ENCODE measurements around the gene VSNL1.

The VSNL1 gene

GRCh38 chr2:17587469-17587868, 47.0 kb downstream of the VSNL1 start:
- H3K9ac ChIP-seq (ENCODE audit: low read length), result no peak overlapping the region
- no peak overlapping the region for H3K14ac ChIP-seq (ENCODE audit: low read length in 2 of 2)
- H2BK120ac ChIP-seq (ENCODE audit: low read depth, low read length), result no peak overlapping the region
- H3K23ac ChIP-seq (ENCODE audit: low read length in 2 of 2), result no peak overlapping the region
- DNase-seq, result no peak
- H2AFZ ChIP-seq (ENCODE audit: low read depth, low read length), result no peak overlapping the region
- no peak overlapping the region for H2BK15ac ChIP-seq (ENCODE audit: low read depth, poor library complexity, severe bottlenecking)
- H4K8ac ChIP-seq (ENCODE audit: low read length), result no peak overlapping the region
- no peak overlapping the region for H3K27ac ChIP-seq (ENCODE audit: low read length, poor library complexity, severe bottlenecking)
- no peaks in the 10 kb centered on the region for H3K9me3 ChIP-seq (ENCODE audit: control insufficient read depth, low read length)
- H3K4ac ChIP-seq (ENCODE audit: low read depth in 1 of 2, low read length in 2 of 2), result no peak overlapping the region
- no peak overlapping the region for H3K18ac ChIP-seq (ENCODE audit: low read depth in 1 of 2, low read length in 2 of 2)
- H2BK5ac ChIP-seq (ENCODE audit: low read depth, low read length, poor library complexity, severe bottlenecking), result no peak overlapping the region
- H3K4me2 ChIP-seq (ENCODE audit: low read length, poor library complexity, severe bottlenecking), result no peak overlapping the region
- WGBS, result 57% methylated on average over 1 of the region's 3 CpGs
- no peak overlapping the region for H2BK12ac ChIP-seq (ENCODE audit: low read length in 2 of 2)
- no peaks in the 10 kb centered on the region for H3K36me3 ChIP-seq (ENCODE audit: control insufficient read depth in 1 of 2, insufficient read depth in 2 of 2, low read depth in 1 of 2, low read length in 2 of 2)
- H3K79me1 ChIP-seq (replicated peaks; ENCODE audit: low read length, poor library complexity, severe bottlenecking), result peaks cover 3% of the 10 kb centered on the region
- no peak overlapping the region for H2AK5ac ChIP-seq (ENCODE audit: low read length, severe bottlenecking)
- no peaks in the 10 kb centered on the region for H3K27me3 ChIP-seq (ENCODE audit: control insufficient read depth in 1 of 2, insufficient read depth in 1 of 2, low read length in 2 of 2)
- no peak overlapping the region for H4K91ac ChIP-seq (ENCODE audit: low read length)
- H3K4me3 ChIP-seq (ENCODE audit: insufficient read depth in 1 of 2, low read depth in 1 of 2, low read length in 2 of 2), result no peak overlapping the region
- H3K4me1 ChIP-seq (ENCODE audit: control insufficient read depth, insufficient read depth, low read depth, low read length), result no peaks in the 10 kb centered on the region

- no peaks in the 10 kb centered on the region for H3K9me3 ChIP-seq (ENCODE audit: control insufficient read depth, low read length)
- no peaks in the 10 kb centered on the region for H3K4me1 ChIP-seq (ENCODE audit: control insufficient read depth, insufficient read depth, low read depth, low read length)
- no peaks in the 10 kb centered on the region for H3K27me3 ChIP-seq (ENCODE audit: control insufficient read depth in 1 of 2, insufficient read depth in 1 of 2, low read length in 2 of 2)
- H2BK12ac ChIP-seq (ENCODE audit: low read length in 2 of 2), result no peak overlapping the region
- no peak overlapping the region for H2BK5ac ChIP-seq (ENCODE audit: low read depth, low read length, poor library complexity, severe bottlenecking)
- H2AFZ ChIP-seq (ENCODE audit: low read depth, low read length), result no peak overlapping the region
- no peak overlapping the region for H2BK120ac ChIP-seq (ENCODE audit: low read depth, low read length)
- no peak overlapping the region for H3K18ac ChIP-seq (ENCODE audit: low read depth in 1 of 2, low read length in 2 of 2)
- peaks cover 3% of the 10 kb centered on the region for H3K79me1 ChIP-seq (replicated peaks; ENCODE audit: low read length, poor library complexity, severe bottlenecking)
- H3K23ac ChIP-seq (ENCODE audit: low read length in 2 of 2), result no peak overlapping the region
- no peak overlapping the region for H3K27ac ChIP-seq (ENCODE audit: low read length, poor library complexity, severe bottlenecking)
- no peak for DNase-seq
- no peak overlapping the region for H4K91ac ChIP-seq (ENCODE audit: low read length)
- no peak overlapping the region for H3K9ac ChIP-seq (ENCODE audit: low read length)
- H2BK15ac ChIP-seq (ENCODE audit: low read depth, poor library complexity, severe bottlenecking), result no peak overlapping the region
- H3K4ac ChIP-seq (ENCODE audit: low read depth in 1 of 2, low read length in 2 of 2), result no peak overlapping the region
- no peak overlapping the region for H2AK5ac ChIP-seq (ENCODE audit: low read length, severe bottlenecking)
- H3K14ac ChIP-seq (ENCODE audit: low read length in 2 of 2), result no peak overlapping the region
- no peak overlapping the region for H3K4me3 ChIP-seq (ENCODE audit: insufficient read depth in 1 of 2, low read depth in 1 of 2, low read length in 2 of 2)
- H3K36me3 ChIP-seq (ENCODE audit: control insufficient read depth in 1 of 2, insufficient read depth in 2 of 2, low read depth in 1 of 2, low read length in 2 of 2), result no peaks in the 10 kb centered on the region
- no peak overlapping the region for H3K4me2 ChIP-seq (ENCODE audit: low read length, poor library complexity, severe bottlenecking)
- WGBS, result no CpG with 5 or more reads among the region's 2 CpGs
- no peak overlapping the region for H4K8ac ChIP-seq (ENCODE audit: low read length)
These were observed 47.5 kb downstream of the VSNL1 start for GRCh38 chr2:17588031-17588430.

- H3K14ac ChIP-seq (ENCODE audit: low read length in 2 of 2), result peak overlapping the region; percentile 11 to 21
- H3K23ac ChIP-seq (ENCODE audit: low read length in 2 of 2), result no peak overlapping the region
- H3K9me3 ChIP-seq (ENCODE audit: control insufficient read depth, low read length), result no peaks in the 10 kb centered on the region
- no peak overlapping the region for H3K4ac ChIP-seq (ENCODE audit: low read depth in 1 of 2, low read length in 2 of 2)
- no peak overlapping the region for H3K4me2 ChIP-seq (ENCODE audit: low read length, poor library complexity, severe bottlenecking)
- H2BK120ac ChIP-seq (ENCODE audit: low read depth, low read length), result no peak overlapping the region
- no peak overlapping the region for H2AFZ ChIP-seq (ENCODE audit: low read depth, low read length)
- H2AK5ac ChIP-seq (ENCODE audit: low read length, severe bottlenecking), result no peak overlapping the region
- no peak overlapping the region for H3K4me3 ChIP-seq (ENCODE audit: insufficient read depth in 1 of 2, low read depth in 1 of 2, low read length in 2 of 2)
- H3K4me1 ChIP-seq (ENCODE audit: control insufficient read depth, insufficient read depth, low read depth, low read length), result peaks cover 1% of the 10 kb centered on the region
- WGBS, result 83% methylated on average over 2 of the region's 2 CpGs
- no peak for DNase-seq
- no peaks in the 10 kb centered on the region for H3K79me1 ChIP-seq (replicated peaks; ENCODE audit: low read length, poor library complexity, severe bottlenecking)
- no peak overlapping the region for H2BK15ac ChIP-seq (ENCODE audit: low read depth, poor library complexity, severe bottlenecking)
- no peaks in the 10 kb centered on the region for H3K27me3 ChIP-seq (ENCODE audit: control insufficient read depth in 1 of 2, insufficient read depth in 1 of 2, low read length in 2 of 2)
- no peak overlapping the region for H4K91ac ChIP-seq (ENCODE audit: low read length)
- no peaks in the 10 kb centered on the region for H3K36me3 ChIP-seq (ENCODE audit: control insufficient read depth in 1 of 2, insufficient read depth in 2 of 2, low read depth in 1 of 2, low read length in 2 of 2)
- no peak overlapping the region for H2BK5ac ChIP-seq (ENCODE audit: low read depth, low read length, poor library complexity, severe bottlenecking)
- no peak overlapping the region for H4K8ac ChIP-seq (ENCODE audit: low read length)
- H3K27ac ChIP-seq (ENCODE audit: low read length, poor library complexity, severe bottlenecking), result no peak overlapping the region
- no peak overlapping the region for H3K18ac ChIP-seq (ENCODE audit: low read depth in 1 of 2, low read length in 2 of 2)
- H2BK12ac ChIP-seq (ENCODE audit: low read length in 2 of 2), result no peak overlapping the region
- no peak overlapping the region for H3K9ac ChIP-seq (ENCODE audit: low read length)
These were observed 49.0 kb downstream of the VSNL1 start for GRCh38 chr2:17589406-17590035.

- H3K79me1 ChIP-seq (replicated peaks; ENCODE audit: low read length, poor library complexity, severe bottlenecking), result no peaks in the 10 kb centered on the region
- H2BK5ac ChIP-seq (ENCODE audit: low read depth, low read length, poor library complexity, severe bottlenecking), result no peak overlapping the region
- H3K36me3 ChIP-seq (ENCODE audit: control insufficient read depth in 1 of 2, insufficient read depth in 2 of 2, low read depth in 1 of 2, low read length in 2 of 2), result no peaks in the 10 kb centered on the region
- H3K27ac ChIP-seq (ENCODE audit: low read length, poor library complexity, severe bottlenecking), result no peak overlapping the region
- no peak overlapping the region for H3K4me3 ChIP-seq (ENCODE audit: insufficient read depth in 1 of 2, low read depth in 1 of 2, low read length in 2 of 2)
- no peak overlapping the region for H2BK12ac ChIP-seq (ENCODE audit: low read length in 2 of 2)
- H2BK15ac ChIP-seq (ENCODE audit: low read depth, poor library complexity, severe bottlenecking), result no peak overlapping the region
- no peaks in the 10 kb centered on the region for H3K9me3 ChIP-seq (ENCODE audit: control insufficient read depth, low read length)
- H3K4ac ChIP-seq (ENCODE audit: low read depth in 1 of 2, low read length in 2 of 2), result no peak overlapping the region
- H3K9ac ChIP-seq (ENCODE audit: low read length), result no peak overlapping the region
- H3K23ac ChIP-seq (ENCODE audit: low read length in 2 of 2), result no peak overlapping the region
- no peak overlapping the region for H3K4me2 ChIP-seq (ENCODE audit: low read length, poor library complexity, severe bottlenecking)
- H4K8ac ChIP-seq (ENCODE audit: low read length), result no peak overlapping the region
- no peak overlapping the region for H2BK120ac ChIP-seq (ENCODE audit: low read depth, low read length)
- H3K18ac ChIP-seq (ENCODE audit: low read depth in 1 of 2, low read length in 2 of 2), result no peak overlapping the region
- H3K14ac ChIP-seq (ENCODE audit: low read length in 2 of 2), result no peak overlapping the region
- no peak overlapping the region for H2AFZ ChIP-seq (ENCODE audit: low read depth, low read length)
- 65% methylated on average over 2 of the region's 2 CpGs for WGBS
- no peak for DNase-seq
- no peak overlapping the region for H2AK5ac ChIP-seq (ENCODE audit: low read length, severe bottlenecking)
- no peaks in the 10 kb centered on the region for H3K27me3 ChIP-seq (ENCODE audit: control insufficient read depth in 1 of 2, insufficient read depth in 1 of 2, low read length in 2 of 2)
- no peak overlapping the region for H4K91ac ChIP-seq (ENCODE audit: low read length)
- H3K4me1 ChIP-seq (ENCODE audit: control insufficient read depth, insufficient read depth, low read depth, low read length), result peaks cover 5% of the 10 kb centered on the region
These were observed 49.9 kb downstream of the VSNL1 start for GRCh38 chr2:17590342-17590911.

All from mesenchymal stem cell (in vitro differentiated cells and primary cell).